Cardiac muscle cell (in vitro differentiated cells and primary cell): Measurements from ENCODE around the gene MUC6. TPM values are rescaled to one million over a fixed set of nuclear protein-coding genes. Genes with fewer than 3 reads are reported as not detected.

Experiments used
- DNase-seq, 2 donors: peaks; one replicate each; pipeline versions ENCODE4 v3.0.0 to v3.0.0-alpha.2; 2010 to 2017; ENCODE audit warnings: low read depth in 1 of 2, low spot score in 1 of 2
- H3K27ac ChIP-seq: fragments of 200-600 bp; sonication (generic); 2 replicates; pipeline ENCODE4 v1.5.1; 2016
- H3K27me3 ChIP-seq: fragments of 200-600 bp; sonication (generic); 2 replicates; pipeline ENCODE4 v1.6.0; 2016; ENCODE audit warnings: control low read depth
- H3K36me3 ChIP-seq: fragments of 200-600 bp; sonication (generic); 2 replicates; pipeline ENCODE4 v1.5.1; 2016; ENCODE audit warnings: control low read depth
- H3K4me1 ChIP-seq: fragments of 200-600 bp; sonication (generic); 2 replicates; pipeline ENCODE4 v1.8.1; 2017; ENCODE audit warnings: low read depth, mild to moderate bottlenecking, mixed run types
- H3K4me3 ChIP-seq: fragments of 200-600 bp; sonication (generic); 2 replicates; pipeline ENCODE4 v1.5.1; 2016; ENCODE audit warnings: mild to moderate bottlenecking
- H3K9me3 ChIP-seq: fragments of 200-600 bp; sonication (generic); 2 replicates; pipeline ENCODE4 v1.5.1; 2017; ENCODE audit warnings: low read depth, mild to moderate bottlenecking, control low read depth
- polyA plus RNA-seq: library from polyadenylated mRNA; unstranded; fragments of >200 nt; fragmentation: Nextera tagmentation; extraction: Ambion mirVana; gene quantifications from 2 replicates; pipeline ENCODE4 v1.2.1, GENCODE V29; 2016
- total RNA-seq: library from RNA; depleted of rRNA; stranded (reverse); fragments of >200 nt; gene quantifications from 2 replicates; pipeline ENCODE4 v1.2.3, GENCODE V29; 2016
- TF ChIP-seq, protein P1 (sequence below): IDR thresholded peaks from 2 replicates; pipeline ENCODE4 v1.5.1; 2012; ENCODE audit warnings: low read depth, mild to moderate bottlenecking, low read length

MUC6 gene
- total and polyA plus RNA-seq, 2 experiments from 2014 or later = not detected

DNA sequence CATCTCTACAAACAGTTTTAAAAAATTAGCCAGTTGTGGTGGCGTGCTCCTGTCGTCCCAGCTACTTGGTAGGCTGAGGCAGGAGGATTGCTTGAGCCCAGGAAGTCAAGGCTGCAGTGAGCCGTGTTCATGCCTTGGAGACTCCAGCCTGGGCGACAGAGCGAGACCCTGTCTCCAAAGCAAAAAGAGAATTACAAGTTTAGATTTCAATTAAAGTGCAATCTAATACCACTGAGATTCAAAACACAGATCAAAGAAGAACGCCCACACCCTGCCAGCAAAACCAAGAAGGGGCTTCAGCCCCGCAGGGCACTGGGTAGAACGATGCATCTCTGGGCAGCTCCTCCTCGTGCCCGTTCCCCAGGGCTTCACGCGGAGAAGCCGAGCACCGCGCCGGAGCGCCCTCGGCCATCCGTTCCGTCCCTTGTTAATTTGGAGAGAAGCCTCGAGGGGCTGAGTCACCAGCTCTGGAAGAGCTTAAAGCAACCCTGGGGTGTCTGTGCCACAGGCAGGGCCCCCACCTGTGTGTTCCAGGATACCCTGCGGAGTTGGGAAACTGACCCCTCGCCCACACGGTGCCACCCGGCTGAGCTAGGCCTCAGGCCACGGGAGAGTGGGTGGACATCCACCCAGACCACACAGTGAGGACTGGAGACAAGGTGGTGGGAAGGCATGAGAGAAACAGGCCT, 63.9 kb downstream of the MUC6 start:
- H3K36me3 ChIP-seq = peaks cover 11% of the 10 kb centered on the region

DNA sequence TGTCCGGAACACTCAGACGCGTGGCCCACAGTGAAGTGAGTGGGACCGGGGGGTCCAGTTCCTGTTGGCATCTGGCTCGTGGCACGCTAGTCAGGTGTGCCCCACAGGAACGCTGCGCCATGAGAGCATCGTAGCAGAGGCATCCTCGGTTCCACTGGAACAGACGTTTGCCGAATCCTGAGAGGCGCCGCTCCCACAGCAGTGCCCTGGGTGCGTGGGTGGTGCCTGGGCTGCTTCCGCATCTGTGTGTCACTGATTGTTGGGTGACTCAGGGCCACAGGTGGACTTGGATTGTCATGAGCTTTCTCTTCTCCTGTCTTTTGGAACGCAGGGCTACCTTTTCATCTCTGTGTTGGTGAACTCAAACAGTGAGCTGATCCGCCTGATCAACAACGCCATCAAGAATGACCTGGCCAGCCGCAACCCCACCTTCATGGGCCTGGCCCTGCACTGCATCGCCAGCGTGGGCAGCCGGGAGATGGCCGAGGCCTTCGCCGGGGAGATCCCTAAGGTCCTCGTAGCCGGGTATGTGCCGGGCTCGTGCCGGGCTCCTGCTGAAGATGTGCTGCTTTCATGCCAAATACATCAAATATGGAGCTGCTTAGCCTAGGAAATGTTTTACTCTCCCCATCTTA, 64.7 kb downstream of the MUC6 start:
- Histone ChIP-seq H3K36me3 (peaks cover 7% of the 10 kb centered on the region), H3K9me3 (no peaks in the 10 kb centered on the region), H3K27ac (no peak overlapping the region), H3K4me3 (no peak overlapping the region), H3K27me3 (no peaks in the 10 kb centered on the region), H3K4me1 (no peaks in the 10 kb centered on the region)
- DNase-seq = no peak
- TF ChIP-seq, protein P1, sequence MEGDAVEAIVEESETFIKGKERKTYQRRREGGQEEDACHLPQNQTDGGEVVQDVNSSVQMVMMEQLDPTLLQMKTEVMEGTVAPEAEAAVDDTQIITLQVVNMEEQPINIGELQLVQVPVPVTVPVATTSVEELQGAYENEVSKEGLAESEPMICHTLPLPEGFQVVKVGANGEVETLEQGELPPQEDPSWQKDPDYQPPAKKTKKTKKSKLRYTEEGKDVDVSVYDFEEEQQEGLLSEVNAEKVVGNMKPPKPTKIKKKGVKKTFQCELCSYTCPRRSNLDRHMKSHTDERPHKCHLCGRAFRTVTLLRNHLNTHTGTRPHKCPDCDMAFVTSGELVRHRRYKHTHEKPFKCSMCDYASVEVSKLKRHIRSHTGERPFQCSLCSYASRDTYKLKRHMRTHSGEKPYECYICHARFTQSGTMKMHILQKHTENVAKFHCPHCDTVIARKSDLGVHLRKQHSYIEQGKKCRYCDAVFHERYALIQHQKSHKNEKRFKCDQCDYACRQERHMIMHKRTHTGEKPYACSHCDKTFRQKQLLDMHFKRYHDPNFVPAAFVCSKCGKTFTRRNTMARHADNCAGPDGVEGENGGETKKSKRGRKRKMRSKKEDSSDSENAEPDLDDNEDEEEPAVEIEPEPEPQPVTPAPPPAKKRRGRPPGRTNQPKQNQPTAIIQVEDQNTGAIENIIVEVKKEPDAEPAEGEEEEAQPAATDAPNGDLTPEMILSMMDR = no peak

More for the DNA sequence above, 63.9 kb downstream of the MUC6 start:
- H3K9me3 ChIP-seq = no peaks in the 10 kb centered on the region
- H3K27ac ChIP-seq = no peak overlapping the region
- TF ChIP-seq, protein P1 = no peak
- no peak for DNase-seq
- H3K4me1 ChIP-seq = no peaks in the 10 kb centered on the region
- no peak overlapping the region for H3K4me3 ChIP-seq
- no peaks in the 10 kb centered on the region for H3K27me3 ChIP-seq

DNA sequence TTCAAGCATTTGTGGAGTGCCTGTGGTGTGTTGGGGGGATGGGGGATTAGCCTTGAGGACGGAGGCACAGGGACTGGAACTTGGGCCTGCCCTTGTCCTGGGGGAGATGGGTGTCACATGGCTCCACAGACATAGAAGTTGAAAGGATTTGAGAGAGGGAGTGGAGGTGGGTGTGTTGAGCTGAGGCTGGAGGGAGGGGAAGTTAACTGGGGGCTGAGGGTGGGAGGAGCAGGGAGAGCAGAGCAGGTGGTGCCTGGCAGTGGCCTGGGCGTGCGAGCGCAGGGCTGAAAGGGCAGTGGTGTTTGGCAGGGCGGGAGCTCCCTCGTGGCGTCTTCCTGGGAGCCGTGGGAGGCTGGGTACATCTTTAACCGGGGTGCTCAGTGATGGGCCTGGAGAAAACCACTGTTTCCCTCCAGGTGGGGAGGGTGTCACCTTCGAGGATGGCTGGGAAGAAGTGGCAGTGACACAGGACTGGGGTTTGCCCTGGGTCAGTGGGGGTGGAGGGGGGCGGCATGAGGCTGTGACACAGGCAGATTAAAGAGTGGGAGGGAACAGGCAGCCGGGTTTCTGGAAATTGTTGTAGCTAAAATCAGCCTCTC, 65.3 kb downstream of the MUC6 start:
- no peak overlapping the region for H3K4me3 ChIP-seq
- TF ChIP-seq, protein P1 = no peak
- H3K9me3 ChIP-seq = no peaks in the 10 kb centered on the region
- no peaks in the 10 kb centered on the region for H3K4me1 ChIP-seq
- no peak overlapping the region for H3K27ac ChIP-seq
- no peak for DNase-seq
- H3K27me3 ChIP-seq = no peaks in the 10 kb centered on the region
- H3K36me3 ChIP-seq = peaks cover 6% of the 10 kb centered on the region

DNA sequence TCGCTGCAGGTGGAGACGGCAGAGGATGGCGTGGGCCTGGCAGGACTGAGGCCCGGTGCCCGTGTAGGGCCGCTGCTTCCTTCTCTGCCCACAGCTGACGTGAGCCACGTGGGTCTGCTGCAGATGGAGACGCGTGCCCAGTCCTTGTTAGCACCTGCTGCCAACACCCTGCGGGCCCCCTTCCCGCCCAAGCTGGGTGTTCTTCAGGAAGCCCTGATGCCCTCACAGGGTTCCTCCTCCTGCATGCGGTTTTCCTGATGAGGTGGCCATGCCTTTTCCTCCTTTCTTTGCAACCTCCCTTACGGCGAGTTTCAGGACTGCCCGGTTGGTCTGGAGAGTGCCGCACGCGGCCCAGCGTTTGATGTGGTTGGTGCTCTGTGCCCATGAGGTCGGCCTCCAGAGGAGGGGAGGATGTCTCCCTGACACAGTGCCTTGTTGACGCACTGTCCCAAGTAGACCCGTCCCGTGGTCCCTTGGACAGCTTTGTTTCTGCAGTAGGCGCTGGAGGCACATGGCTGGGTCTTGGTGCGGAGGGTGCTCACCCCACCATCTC, 66.1 kb downstream of the MUC6 start:
- peaks cover 6% of the 10 kb centered on the region for H3K36me3 ChIP-seq
- DNase-seq = no peak

DNA sequence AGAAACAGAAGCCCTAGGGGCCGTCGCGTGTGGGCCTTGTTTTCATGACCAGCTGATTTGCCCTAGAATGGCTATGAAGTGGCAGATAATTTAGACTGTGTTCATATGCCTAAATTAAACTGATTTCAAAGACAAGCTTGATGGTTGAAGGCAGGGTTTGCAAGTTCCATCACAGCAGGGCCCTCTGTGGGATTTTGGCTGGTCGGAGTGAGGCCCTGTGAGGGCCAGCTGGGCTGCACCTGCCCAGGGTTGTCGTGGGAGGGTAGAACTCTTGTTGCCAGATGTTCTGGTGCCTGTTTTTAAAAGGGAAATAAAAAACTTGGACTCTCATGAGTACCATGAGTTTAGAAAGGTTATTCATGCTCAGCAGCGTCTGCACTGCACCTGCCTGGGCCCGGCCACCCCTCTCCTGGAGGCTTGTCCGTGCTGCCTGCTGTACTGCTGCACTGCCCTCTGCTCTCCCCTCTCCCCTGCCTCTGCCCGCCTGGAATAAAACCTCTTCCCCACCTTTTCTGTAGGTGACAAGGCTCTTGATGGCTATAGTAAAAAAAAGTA, 66.8 kb downstream of the MUC6 start:
- H3K4me1 ChIP-seq = no peaks in the 10 kb centered on the region
- H3K27me3 ChIP-seq = no peaks in the 10 kb centered on the region
- DNase-seq = no peak
- H3K36me3 ChIP-seq = peaks cover 6% of the 10 kb centered on the region
- TF ChIP-seq, protein P1 = no peak
- H3K27ac ChIP-seq = no peak overlapping the region
- H3K4me3 ChIP-seq = no peak overlapping the region
- H3K9me3 ChIP-seq = no peaks in the 10 kb centered on the region

More for the DNA sequence above, 66.1 kb downstream of the MUC6 start:
- no peak overlapping the region for H3K27ac ChIP-seq
- TF ChIP-seq, protein P1 = no peak
- no peaks in the 10 kb centered on the region for H3K4me1 ChIP-seq
- H3K9me3 ChIP-seq = no peaks in the 10 kb centered on the region
- H3K27me3 ChIP-seq = no peaks in the 10 kb centered on the region
- no peak overlapping the region for H3K4me3 ChIP-seq
